NCI-H2196 (cell line): ENCODE measurements around the gene C10orf105.

Source experiments
- DNase-seq: peaks from one replicate; lab custom pipeline; 2025; ENCODE audit not compliant: unreplicated experiment; lab: John Stamatoyannopoulos, UW

C10orf105 gene

DNA sequence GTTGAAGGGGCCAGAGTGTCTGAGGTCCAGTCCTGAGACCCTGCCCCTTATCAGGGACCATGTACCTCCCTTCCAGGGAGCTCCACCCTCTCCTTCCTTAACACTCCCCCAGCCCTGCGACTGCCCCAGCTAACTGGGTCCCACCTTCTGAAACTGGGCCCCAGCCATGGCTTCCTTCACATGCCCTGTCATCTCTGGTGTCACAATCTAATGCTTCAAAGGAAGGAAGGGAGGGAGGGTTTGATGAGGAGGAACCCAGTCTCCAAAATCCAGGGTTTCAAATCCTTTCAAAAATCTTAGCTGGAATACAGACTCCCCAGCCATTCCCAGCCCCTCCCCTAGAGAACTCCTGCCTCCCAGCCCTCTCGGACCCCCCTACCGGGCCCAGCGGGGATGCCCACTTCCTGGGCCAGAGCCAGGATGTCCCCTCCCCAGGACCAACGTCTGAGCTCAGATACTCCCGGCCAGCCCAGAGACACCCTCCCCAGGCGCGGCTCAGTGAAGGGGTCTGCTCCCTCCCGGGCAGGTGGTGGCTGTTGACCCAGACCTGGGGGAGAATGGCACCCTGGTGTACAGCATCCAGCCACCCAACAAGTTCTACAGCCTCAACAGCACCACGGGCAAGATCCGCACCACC is 18.0 kb downstream of the C10orf105 start:
- no peak for DNase-seq

DNA sequence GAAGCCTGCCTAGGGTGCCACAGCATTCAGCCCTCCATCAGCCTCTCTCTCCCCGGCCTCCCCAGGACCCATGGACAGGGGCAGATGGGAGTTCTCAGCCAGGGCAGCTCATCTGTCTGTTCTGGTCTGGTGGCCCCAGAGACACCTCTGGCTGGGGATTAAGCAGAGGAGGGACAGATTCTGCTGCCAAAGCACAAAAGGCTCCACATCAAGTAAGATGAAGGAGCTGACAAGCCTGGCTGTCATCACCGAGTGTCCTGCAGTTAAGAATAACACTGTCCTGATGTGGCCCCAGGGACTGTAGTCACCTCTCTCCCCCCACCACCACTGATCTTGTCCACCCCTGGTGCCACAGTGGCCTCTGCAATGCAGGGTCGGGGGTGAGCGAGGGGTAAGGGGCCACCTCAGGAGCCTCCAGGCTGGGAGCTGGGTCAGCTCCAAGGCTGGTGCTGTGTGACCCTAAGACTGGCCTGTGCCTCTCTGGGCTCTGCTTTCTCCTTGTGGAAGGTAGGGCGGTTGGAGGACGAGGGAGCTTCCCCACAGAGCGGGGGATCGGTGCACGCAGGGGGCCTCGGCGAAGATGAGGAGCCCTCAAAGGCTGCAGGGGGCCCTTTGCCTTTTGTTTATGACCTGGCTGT is 18.7 kb downstream of the C10orf105 start:
- no peak for DNase-seq

DNA sequence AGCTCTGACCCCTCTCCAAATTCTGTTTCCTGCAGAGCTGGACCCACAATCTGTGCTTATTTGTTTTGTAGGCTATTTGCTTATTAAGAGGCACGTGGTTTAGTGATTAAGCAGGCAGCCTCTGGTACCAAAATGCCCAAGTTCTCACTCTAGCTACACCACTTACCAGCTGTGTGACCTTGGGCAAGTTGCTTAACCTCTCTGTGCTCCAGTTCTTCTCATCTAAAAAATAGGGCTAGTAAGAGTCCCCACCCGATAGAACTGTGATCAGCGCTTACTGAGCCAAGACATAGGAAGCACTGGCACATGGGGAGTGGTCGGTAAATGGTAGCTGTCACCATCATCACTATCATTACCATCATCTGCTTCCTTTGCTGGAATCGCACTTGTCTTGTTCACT is 20.8 kb downstream of the C10orf105 start:
- DNase-seq: no peak

DNA sequence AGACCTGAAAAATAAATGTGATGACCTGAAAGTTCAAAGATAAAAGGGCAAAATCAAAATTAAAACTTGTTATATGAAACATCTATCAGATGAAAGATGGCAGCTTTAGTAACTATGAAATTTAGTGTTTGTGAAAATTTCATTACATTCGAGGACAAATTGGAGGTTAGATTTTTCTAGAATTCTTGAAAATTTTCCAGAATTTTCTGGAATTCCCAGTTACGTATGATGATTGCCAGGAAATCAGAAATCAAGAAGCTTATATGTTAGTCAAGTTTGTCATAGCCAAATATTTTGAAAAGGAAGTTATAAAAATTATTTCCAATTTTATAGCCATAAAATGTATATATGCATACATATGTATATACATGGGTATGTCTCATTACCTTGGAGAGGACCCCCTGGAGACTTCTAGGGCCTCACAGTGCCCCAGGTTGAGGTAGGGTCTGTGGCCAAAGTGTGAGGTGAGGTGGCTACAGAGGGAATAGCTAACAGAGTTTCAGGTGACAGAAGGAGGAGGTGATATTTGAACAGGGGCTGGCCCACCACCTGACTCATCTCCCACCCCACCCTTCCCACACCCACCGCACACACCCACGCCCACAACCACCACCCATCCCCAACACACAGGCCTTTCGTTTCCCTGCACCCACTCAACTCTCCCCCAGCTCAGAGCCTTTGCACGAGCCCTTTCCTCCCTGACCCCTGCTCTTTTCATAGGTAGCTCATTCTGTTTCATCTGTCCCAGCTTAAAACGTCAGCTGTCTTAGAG is 21.5 kb downstream of the C10orf105 start:
- DNase-seq: no peak

DNA sequence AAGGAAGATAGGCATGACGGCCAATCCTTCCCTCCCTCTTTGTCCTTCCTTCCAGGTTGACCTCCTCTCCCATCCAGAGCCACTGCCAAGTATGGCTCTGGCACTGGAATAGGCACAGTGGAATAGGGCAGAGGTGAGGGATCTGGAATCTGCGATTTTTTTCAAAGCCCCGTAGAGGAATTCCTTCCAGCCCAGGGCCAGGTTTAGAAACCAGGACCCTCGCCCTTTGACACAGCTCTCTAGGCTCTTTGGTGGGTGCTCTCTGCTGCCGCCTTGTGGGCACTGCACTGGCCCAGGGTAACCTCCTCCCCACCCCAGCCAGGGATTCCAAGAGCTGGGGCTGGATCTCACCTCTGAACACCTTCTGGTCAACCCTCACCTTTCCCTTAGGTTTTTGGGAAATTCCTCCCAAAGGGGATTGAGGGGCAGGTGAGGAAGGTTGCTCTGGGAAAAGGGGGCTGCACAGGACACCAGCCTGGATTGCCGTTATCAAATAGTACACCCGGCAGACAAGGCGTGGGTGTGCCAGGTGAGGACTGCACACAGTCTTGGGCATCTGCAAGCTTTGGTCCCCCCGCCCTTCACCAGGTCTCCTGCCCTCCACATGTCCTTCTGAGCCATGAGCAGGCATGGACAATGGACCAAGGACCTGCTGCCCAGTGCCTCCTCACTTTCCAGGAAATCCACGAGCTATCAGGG is 22.8 kb downstream of the C10orf105 start:
- DNase-seq: peak; percentile 17

DNA sequence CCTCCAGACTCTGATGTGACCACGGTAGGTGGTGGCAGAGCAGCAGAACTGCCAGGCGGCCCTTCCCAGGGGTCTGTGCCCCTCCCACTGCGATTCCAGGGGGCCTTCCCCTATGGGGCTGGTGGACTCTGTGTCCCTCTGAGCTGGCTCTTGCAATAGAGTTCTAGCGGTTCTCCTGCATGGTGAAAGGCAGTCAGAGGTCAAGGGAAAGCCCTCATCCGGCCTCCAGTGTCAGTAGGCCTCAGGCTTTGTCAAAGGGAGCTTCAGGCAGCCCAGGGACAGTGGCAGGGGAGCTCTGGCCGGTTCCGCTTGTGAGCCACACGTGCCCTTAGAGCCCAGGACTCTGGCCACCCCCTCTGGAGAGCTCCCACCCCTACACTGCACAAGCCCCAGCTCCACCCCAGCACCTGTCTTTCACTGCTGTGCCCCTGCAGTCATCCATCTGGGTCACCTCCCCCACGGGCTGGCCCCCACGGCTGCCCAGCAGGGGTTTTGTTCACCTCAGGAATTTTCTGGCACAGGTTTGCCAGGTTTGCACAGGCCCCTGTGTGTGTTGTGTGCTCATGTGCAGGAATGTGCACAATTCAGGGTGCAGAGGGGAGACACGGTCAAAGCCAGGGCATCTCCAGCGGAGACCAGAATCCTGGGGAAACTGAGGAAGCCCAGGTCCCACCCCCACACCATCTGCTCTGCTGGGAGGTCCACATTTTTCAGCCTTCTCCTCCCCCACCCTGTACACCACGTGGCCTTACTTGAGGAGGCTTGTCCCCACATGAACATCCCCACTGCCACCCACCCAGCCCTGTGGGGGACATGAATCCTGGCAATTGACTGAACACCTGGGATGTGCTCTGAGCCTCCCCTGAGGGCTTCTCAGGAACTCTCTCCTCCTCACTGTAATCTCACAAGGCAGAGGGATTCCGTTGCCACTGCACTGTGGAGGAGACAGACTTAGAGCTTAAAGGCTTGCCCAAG is 23.8 kb downstream of the C10orf105 start:
- DNase-seq: no peak

DNA sequence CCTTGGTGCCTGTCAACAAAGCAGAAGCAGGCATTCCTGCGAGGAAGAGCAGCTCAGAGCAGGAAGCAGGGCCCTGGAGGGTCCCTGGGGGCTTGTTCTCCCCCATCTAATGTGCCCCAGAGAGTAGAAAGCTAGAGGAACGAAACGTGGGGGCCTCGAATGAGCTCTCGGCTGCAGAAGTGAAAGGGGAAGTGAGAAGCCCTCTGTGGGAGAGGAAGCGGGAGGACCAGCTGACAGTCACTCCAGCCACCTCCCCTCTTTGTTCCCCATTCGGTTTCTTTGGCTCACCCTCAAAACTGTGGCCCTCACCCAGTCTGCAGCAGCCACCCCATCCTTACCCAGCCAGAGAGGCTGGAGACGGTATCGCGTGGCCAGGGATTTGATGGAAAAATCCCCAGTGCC is 25.0 kb downstream of the C10orf105 start:
- DNase-seq: no peak

DNA sequence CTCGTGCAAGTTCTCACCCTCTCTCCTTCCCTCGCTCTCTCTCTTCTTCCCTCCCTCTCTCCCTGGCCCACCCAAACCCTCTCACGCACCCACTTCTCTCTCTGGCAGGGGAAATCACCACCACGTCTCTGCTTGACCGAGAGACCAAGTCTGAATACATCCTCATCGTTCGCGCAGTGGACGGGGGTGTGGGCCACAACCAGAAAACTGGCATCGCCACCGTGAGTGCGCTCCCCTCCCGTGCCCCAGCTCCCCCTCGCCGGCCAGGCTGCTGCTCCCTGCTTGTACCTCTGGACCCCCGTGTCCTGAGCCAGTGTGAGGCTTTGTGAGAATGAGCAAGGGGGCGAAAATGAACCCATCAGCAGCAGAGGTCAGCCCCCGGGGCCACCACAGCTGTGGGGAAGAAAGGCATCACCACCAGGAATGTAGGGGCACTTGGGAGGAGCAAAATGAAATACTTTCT is 25.5 kb downstream of the C10orf105 start:
- DNase-seq: no peak

DNA sequence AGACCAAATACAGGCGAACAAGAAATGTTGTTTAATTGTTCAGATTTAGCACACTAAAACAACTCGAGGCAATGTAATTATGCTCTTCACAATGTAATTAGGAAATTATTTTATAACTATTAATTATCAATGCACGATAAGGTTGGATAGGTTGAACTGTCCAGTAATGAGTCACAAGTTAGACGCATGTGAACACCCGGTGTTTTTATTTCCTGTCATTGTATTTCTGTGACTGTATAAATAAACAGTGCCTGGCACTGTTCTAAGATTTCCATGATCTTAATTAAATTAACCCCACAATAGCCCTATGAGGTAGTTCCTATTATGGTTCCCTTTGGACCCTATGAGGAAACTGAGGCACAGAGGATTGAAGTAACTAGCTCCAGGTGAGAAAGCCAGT is 26.2 kb downstream of the C10orf105 start:
- no peak for DNase-seq

DNA sequence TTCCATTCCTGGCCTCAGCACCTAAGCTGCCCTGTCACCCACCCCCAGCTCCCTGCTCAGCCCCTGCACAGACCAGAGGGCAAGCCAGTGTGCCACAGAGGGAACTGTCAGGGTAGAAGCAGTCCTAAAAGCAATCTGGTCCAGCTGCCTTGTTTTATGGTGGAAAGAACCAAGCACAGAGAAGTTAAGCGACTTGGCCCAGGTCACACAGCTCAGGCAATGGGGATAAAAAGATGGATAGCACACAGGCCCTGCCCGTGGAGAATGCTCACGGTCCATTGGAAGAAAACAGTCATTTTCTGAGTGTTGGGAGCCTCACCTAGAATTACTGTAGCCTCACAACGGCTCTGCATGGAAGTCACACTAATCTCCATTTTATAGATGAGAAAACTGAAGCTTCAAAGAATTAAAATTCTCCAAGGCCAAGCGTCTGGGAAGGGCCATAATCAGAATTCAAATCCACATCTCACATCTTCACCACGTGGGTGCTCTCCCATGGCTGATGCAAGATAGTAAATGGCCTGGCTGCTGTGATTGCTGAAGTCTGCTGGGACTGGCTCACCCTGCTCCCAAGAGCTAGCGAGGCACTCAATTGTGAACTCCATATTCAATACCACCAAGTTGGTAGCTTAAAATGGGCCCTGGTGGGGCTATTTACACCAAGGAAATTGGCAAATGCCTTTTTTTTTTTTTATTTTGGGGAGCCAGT is 26.8 kb downstream of the C10orf105 start:
- no peak for DNase-seq

DNA sequence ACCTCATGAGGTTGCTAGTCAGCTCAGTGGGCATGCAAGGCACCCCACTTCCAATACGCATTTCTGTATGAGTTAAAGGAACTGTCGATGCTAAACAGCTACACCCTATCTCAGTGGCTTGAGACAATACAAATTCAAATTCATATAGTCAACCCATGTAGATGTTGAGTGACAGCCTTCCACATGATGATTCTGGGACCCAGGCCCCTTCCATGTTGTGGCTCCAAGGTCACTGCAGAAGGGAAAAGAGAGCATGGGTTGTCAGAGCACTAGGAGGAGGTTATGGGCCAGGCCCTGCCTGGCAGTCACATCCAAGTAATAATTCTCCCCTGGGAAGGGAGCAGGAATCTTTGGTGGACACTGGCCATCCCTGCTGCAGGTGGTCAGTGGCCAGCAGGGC is 28.2 kb downstream of the C10orf105 start:
- no peak for DNase-seq

DNA sequence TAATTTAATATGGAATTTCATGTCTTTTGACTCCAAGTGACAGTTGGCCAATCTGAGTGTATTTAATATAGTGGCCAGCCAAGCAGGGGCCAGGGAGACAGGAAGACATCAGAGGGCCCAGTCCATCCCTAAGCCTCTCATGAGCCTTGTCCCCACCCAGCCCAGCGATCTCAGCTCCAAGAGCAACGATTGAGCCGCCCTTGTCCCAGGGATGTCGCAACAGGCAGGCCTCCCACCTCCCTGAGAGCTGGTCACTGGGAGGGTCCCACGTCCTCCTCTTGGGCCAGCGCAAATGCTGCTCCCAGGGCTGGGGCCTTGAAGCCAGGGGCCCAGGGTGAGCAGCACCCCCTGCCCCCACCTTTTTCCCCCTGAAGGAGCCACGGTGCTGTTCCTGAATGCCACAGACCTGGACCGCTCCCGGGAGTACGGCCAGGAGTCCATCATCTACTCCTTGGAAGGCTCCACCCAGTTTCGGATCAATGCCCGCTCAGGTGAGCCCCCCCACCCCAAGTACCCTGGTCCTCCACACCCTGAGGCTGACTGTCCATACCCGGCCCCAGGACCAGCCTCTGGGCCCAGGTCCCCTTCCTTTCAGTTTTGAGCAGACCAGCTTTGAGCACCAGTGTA is 29.4 kb downstream of the C10orf105 start:
- DNase-seq: no peak

DNA sequence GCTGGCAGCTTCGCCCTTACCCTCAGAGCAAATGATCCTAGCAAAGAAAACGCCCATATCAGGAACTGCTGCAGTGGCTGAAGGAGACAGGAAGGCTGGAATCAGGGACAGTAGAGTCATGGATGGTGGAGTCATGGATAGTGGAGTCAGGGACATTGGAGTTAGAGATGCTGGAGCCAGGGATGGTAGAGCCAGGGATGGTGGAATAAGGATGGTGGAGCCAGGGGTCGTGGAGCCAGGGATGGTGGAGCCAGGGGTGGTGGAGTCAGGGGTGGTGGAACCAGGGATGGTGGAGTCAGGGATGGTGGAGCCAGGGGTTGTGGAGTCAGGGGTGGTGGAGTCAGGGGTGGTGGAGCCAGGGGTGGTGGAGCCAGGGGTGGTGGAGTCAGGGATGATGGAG is 31.3 kb downstream of the C10orf105 start:
- no peak for DNase-seq

DNA sequence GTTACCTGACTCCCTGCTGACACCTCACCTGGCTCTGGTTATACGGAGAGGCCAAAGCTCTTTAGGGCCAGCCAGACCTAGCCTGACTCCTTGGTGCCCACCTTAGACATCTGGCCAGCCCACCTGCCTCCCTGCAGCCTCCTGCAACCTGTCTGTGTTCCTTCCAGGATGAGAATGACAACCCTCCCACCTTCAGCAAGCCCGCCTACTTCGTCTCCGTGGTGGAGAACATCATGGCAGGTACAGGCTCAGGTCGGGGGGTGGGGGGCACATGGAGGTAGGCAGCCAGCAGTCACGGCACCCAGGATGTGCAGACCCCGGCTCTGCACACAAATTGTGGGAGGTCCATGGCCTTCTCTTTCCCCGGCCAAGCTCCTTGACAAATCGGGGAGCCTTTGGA is 32.1 kb downstream of the C10orf105 start:
- DNase-seq: no peak

DNA sequence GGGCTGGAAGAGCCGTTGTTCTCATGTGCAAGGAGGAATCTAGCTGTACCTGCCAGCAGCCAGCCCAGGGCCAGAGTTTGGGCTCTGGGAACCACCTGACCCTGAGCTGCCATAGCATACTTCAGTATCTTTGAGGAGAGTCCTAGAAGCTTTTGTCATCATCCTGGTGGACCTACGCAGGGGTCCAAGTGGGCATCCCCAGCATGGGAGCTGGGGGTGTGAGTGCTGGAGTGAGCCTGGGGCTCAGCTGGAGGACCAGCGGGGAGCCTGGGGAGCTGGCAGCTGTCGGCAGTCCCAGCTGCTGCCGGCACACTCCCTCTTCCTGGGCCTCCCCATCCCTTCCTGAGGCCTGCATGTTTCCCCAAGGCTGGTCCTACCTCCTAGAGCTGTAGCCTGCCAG is 32.5 kb downstream of the C10orf105 start:
- no peak for DNase-seq

DNA sequence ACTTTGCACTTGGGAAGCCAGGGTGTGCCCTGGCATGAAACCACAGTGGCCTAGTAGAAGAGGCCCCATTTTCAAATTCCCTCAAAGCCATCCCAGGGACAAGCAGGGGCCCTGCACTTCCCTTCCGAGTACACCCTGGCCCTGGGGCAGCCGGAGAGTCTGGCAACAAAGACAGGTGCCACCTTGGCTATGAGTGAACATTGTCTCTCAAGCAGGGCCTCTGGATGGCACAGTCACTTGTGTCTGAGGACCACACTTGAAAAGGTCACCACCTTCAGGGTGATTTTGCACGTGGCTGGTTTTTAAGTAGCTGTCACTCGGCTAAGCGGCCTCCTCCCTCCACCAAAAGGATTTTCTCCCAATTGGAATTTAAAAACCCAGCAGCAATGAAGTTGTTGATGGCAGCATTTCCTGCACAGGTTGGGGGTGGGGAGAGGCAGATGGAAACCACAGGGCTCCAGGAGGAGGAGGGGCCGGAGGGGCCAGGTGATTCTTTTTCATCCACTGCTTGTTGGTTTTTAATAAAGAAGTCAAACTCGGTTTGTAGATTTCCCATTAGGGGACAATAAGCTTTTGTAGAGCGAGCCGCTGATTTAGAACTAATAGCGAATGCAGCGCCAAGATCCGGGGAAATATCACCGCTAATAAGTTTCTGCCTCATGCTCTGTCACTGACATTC is 33.9 kb downstream of the C10orf105 start:
- no peak for DNase-seq

DNA sequence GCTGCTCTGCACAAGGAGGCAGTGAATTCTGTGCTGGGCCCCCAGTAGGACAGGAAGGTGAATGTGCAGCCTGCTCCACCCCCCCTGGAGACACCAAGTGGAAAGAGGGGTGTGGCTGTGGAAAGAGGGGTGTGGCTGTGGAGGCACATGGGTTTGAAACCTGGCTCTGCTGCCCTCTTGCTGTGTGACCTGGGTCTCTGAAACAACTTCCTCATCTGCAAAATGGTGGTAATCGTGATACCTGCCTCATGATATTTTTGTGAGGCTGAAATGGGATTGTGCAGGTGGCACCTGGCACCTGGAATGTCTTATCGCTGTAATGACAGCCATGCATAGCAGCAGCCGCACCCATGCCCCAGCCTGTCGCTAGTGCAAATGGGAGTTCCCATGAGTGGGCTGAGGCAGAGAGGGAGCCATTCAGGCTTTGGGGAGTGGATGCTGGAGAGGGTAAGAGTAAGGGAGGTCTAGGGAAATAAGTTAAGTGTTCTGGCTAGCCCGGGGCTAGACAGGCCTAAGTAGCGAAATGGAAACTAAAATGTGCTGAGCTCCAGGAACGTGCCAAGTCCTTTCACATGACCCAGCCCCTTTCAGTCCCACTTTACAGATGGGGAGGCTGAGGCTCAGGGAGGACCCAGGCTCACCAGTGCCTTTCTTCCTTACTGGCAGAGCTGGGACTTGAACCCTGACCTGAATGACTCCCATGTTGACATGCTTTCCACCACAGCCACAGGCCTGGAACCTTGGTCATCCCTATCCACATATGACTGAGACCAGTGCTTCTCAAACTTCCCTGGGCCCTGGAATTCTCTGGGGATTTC is 35.0 kb downstream of the C10orf105 start:
- no peak for DNase-seq

DNA sequence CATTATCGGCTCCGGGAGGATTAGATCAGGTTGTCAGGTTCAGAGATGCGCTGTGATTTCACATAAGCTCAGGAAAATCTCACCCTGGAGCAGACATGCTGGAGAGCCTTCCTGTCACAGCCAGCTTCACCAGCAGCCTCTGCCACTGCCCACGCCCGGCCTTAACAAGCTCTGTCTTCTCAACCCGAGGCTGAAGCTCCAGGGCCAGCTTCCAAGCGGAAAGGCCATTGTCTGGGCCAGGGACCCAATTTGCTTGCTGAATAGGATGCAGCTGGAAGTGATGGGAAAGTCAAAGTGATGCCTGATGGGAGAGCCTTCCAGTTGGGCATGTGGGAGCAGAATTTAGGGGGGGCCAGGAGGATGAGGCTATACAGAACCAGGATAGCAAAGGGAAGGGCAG is 36.3 kb downstream of the C10orf105 start:
- DNase-seq: no peak
